ENCODE results near the gene NTNG1.

DNA sequence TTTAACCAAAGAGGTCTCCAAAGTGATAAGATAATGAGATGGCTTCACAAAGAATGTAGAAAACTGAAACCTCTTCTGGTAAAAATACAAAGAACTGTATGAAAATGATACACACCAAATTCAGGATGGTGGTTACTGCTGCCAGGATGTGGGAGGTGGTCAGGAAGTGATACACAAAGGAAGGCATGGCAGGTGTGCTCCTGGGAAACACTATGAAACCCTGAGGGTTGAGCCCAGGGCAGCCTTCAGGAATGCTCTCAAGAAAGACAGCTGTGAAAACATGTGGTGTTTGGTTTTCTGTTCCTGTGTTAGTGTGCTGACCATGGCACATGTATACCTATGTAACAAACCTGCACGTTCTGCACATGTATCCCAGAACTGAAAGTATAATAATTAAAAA, 109.3 kb downstream of the NTNG1 start:
- TF ChIP-seq, protein P1, sequence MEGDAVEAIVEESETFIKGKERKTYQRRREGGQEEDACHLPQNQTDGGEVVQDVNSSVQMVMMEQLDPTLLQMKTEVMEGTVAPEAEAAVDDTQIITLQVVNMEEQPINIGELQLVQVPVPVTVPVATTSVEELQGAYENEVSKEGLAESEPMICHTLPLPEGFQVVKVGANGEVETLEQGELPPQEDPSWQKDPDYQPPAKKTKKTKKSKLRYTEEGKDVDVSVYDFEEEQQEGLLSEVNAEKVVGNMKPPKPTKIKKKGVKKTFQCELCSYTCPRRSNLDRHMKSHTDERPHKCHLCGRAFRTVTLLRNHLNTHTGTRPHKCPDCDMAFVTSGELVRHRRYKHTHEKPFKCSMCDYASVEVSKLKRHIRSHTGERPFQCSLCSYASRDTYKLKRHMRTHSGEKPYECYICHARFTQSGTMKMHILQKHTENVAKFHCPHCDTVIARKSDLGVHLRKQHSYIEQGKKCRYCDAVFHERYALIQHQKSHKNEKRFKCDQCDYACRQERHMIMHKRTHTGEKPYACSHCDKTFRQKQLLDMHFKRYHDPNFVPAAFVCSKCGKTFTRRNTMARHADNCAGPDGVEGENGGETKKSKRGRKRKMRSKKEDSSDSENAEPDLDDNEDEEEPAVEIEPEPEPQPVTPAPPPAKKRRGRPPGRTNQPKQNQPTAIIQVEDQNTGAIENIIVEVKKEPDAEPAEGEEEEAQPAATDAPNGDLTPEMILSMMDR (IDR thresholded peaks at IDR 0.05) = no peak
- TF ChIP-seq POLR2AphosphoS5 (IDR thresholded peaks at IDR 0.05) (no peak), POLR2A (IDR thresholded peaks at IDR 0.05; ENCODE audit: low read depth) (no peak), EP300 (IDR thresholded peaks at IDR 0.05) (no peak)

Data from esophagus muscularis mucosa (tissue), 4 donors.